Measurements from ENCODE around the gene ZNF638.
A peak's percentile ranks its signal among the peaks of the same experiment; 100 is the strongest.

The ZNF638 gene

GRCh38 chr2:71346065-71346464 is 14.5 kb downstream of the ZNF638 start:
- no peak for DNase-seq (ENCODE audit: low read depth)
- H3K4me3 ChIP-seq (ENCODE audit: low read length) = no peak overlapping the region
- no peak for TF ChIP-seq CTCF (IDR thresholded peaks at IDR 0.05; ENCODE audit: insufficient read depth, low read depth, low read length, missing control alignments)

GRCh38 chr2:71347517-71347916 is 15.9 kb downstream of the ZNF638 start:
- no peak overlapping the region for H3K4me3 ChIP-seq (ENCODE audit: low read length)
- DNase-seq (ENCODE audit: low read depth) = peak; percentile 23
- no peak for TF ChIP-seq CTCF (IDR thresholded peaks at IDR 0.05; ENCODE audit: insufficient read depth, low read depth, low read length, missing control alignments)

GRCh38 chr2:71348302-71348701 is 16.7 kb downstream of the ZNF638 start:
- peak; percentile 54 for DNase-seq (ENCODE audit: low read depth)
- TF ChIP-seq CTCF (IDR thresholded peaks at IDR 0.05; ENCODE audit: insufficient read depth, low read depth, low read length, missing control alignments) = no peak
- H3K4me3 ChIP-seq (ENCODE audit: low read length) = no peak overlapping the region

- no peak for TF ChIP-seq CTCF (IDR thresholded peaks at IDR 0.05; ENCODE audit: insufficient read depth, low read depth, low read length, missing control alignments)
- no peak overlapping the region for H3K4me3 ChIP-seq (ENCODE audit: low read length)
- DNase-seq (ENCODE audit: low read depth) = no peak
Measured at GRCh38 chr2:71353248-71353647, 21.7 kb downstream of the ZNF638 start.

GRCh38 chr2:71358931-71359671 is 27.5 kb downstream of the ZNF638 start:
- peak; percentile 73 for DNase-seq (ENCODE audit: low read depth)
- H3K4me3 ChIP-seq (ENCODE audit: low read length) = no peak overlapping the region
- no peak for TF ChIP-seq CTCF (IDR thresholded peaks at IDR 0.05; ENCODE audit: insufficient read depth, low read depth, low read length, missing control alignments)

- H3K4me3 ChIP-seq (ENCODE audit: low read length) = no peak overlapping the region
- TF ChIP-seq CTCF (IDR thresholded peaks at IDR 0.05; ENCODE audit: insufficient read depth, low read depth, low read length, missing control alignments) = no peak
- no peak for DNase-seq (ENCODE audit: low read depth)
Measured at GRCh38 chr2:71360434-71360975, 28.9 kb downstream of the ZNF638 start.

- no peak for TF ChIP-seq CTCF (IDR thresholded peaks at IDR 0.05; ENCODE audit: insufficient read depth, low read depth, low read length, missing control alignments)
- no peak for DNase-seq (ENCODE audit: low read depth)
- no peak overlapping the region for H3K4me3 ChIP-seq (ENCODE audit: low read length)
Measured at GRCh38 chr2:71361631-71362030, 30.0 kb downstream of the ZNF638 start.
